ENCODE results near the gene SPEG. TPM values are rescaled to one million over a fixed set of nuclear protein-coding genes. Genes with fewer than 3 reads are reported as not detected.

Gene SPEG
- total and polyA plus RNA-seq, 2 of the 13 experiments (the other 11 are each of a cell fraction or from before 2014, with no cell fraction given) = 0.18 to 0.24 TPM

DNA sequence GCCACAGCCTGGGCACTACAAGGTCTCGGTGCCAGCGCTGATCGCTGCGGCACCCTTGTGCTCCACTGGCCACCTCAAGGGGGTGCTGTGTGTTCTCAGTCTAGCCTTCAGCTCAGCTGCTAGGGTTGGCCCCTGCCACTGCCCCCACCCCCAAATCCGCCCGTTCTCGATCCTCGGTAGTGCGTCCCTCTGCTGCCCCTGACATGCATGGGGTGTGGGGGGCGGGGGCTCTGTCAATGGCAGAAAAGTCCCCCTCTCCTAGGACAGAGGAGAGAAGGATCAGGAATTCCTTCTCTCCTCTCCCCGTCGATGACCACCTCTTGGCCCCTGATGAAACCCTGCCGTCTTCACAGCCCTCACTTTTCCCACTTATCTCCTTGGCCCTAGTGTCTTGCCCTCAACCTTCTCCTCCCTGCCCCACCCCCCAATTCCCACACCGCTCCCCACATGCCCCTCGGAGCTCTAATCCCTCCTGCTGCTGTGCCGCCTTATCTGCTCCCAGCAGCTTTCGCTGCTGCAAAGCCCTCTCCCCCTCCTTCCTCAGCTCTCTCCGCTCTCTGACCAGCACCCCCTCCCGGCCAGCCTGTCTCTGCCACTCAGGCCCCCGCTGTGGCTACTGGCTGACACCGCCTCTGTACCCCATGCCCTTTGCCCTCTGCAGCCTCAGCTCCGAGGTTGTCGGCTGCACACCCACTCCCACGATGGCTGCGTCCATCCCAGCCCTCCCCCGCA, 75.3 kb downstream of the SPEG start (continued):
- TF ChIP-seq, protein P1, sequence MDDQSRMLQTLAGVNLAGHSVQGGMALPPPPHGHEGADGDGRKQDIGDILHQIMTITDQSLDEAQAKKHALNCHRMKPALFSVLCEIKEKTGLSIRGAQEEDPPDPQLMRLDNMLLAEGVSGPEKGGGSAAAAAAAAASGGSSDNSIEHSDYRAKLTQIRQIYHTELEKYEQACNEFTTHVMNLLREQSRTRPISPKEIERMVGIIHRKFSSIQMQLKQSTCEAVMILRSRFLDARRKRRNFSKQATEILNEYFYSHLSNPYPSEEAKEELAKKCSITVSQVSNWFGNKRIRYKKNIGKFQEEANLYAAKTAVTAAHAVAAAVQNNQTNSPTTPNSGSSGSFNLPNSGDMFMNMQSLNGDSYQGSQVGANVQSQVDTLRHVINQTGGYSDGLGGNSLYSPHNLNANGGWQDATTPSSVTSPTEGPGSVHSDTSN (CRISPR knock-in tag; IDR thresholded peaks at IDR 0.05; ENCODE audit: borderline replicate concordance) = no peak
- TF ChIP-seq, protein P2, sequence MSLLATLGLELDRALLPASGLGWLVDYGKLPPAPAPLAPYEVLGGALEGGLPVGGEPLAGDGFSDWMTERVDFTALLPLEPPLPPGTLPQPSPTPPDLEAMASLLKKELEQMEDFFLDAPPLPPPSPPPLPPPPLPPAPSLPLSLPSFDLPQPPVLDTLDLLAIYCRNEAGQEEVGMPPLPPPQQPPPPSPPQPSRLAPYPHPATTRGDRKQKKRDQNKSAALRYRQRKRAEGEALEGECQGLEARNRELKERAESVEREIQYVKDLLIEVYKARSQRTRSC (CRISPR knock-in tag; IDR thresholded peaks at IDR 0.05; ENCODE audit: low read depth) = no peak
- TF ChIP-seq MED1 (CRISPR knock-in tag; IDR thresholded peaks at IDR 0.05) (no peak), ETV5 (CRISPR knock-in tag; IDR thresholded peaks at IDR 0.05; ENCODE audit: borderline replicate concordance) (no peak), CSRNP1 (CRISPR knock-in tag; IDR thresholded peaks at IDR 0.05) (no peak), ZNF780A (CRISPR knock-in tag; IDR thresholded peaks at IDR 0.05) (no peak), PHF8 (CRISPR knock-in tag; IDR thresholded peaks at IDR 0.05) (no peak), GABPA (IDR thresholded peaks at IDR 0.05; ENCODE audit: low read depth, low read length) (no peak), GABPA (CRISPR knock-in tag; IDR thresholded peaks at IDR 0.05; ENCODE audit: low read depth) (no peak), ATAD3A (CRISPR knock-in tag; IDR thresholded peaks at IDR 0.05) (no peak), ZNF383 (CRISPR knock-in tag; IDR thresholded peaks at IDR 0.05; ENCODE audit: borderline replicate concordance) (no peak), ZNF670 (CRISPR knock-in tag; IDR thresholded peaks at IDR 0.05; ENCODE audit: borderline replicate concordance) (no peak), THAP11 (CRISPR knock-in tag; IDR thresholded peaks at IDR 0.05) (peak; percentile 33), ZNF629 (CRISPR knock-in tag; conservative IDR thresholded peaks at IDR 0.05) (no peak), ZBTB38 (CRISPR knock-in tag; IDR thresholded peaks at IDR 0.05) (peak; percentile 57; the same call in 1 of the 2 replicates), ATF7 (IDR thresholded peaks at IDR 0.05) (no peak), ATF7 (CRISPR knock-in tag; IDR thresholded peaks at IDR 0.05) (no peak), ATRX (CRISPR knock-in tag; IDR thresholded peaks at IDR 0.05; ENCODE audit: borderline replicate concordance) (no peak), ZNF251 (CRISPR knock-in tag; IDR thresholded peaks at IDR 0.05) (no peak), HCFC1 (IDR thresholded peaks at IDR 0.05; ENCODE audit: low read depth, low read length) (no peak), ZNF343 (CRISPR knock-in tag; IDR thresholded peaks at IDR 0.05) (no peak), REXO4 (CRISPR knock-in tag; IDR thresholded peaks at IDR 0.05; ENCODE audit: borderline replicate concordance) (no peak), CHCHD3 (CRISPR knock-in tag; IDR thresholded peaks at IDR 0.05) (no peak)
- TF ChIP-seq, protein P3, sequence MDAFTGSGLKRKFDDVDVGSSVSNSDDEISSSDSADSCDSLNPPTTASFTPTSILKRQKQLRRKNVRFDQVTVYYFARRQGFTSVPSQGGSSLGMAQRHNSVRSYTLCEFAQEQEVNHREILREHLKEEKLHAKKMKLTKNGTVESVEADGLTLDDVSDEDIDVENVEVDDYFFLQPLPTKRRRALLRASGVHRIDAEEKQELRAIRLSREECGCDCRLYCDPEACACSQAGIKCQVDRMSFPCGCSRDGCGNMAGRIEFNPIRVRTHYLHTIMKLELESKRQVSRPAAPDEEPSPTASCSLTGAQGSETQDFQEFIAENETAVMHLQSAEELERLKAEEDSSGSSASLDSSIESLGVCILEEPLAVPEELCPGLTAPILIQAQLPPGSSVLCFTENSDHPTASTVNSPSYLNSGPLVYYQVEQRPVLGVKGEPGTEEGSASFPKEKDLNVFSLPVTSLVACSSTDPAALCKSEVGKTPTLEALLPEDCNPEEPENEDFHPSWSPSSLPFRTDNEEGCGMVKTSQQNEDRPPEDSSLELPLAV (CRISPR knock-in tag; conservative IDR thresholded peaks at IDR 0.05; ENCODE audit: low read depth) = no peak
- TF ChIP-seq, protein P4, sequence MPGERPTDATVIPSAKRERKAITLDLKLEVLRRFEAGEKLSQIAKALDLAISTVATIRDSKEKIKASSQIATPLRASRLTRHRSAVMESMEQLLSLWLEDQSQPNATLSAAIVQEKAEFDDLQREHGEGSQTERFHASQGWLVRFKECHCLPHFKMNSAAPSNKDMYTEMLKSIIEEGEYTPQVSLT (CRISPR knock-in tag; IDR thresholded peaks at IDR 0.05; ENCODE audit: borderline replicate concordance, low read depth) = no peak
